Measurements from ENCODE around the gene FBXO38. TPM values are rescaled to one million over a fixed set of nuclear protein-coding genes. Genes with fewer than 3 reads are reported as not detected.

The FBXO38 gene
- total RNA-seq, 1 donor from 2014 or later: 65.0 TPM

- H3K4me3 Mint-ChIP-seq (ENCODE audit: low read depth): peak overlapping the region; percentile 89
- H3K9me3 Mint-ChIP-seq (ENCODE audit: low read depth): no peaks in the 10 kb centered on the region
- peaks cover 31% of the 10 kb centered on the region for H3K4me1 Mint-ChIP-seq (ENCODE audit: low read depth)
- no peak for DNase-seq (ENCODE audit: low spot score, unreplicated experiment)
- peaks cover 3% of the 10 kb centered on the region for H3K36me3 Mint-ChIP-seq (ENCODE audit: insufficient read depth)
- no peaks in the 10 kb centered on the region for H3K27me3 Mint-ChIP-seq
- TF ChIP-seq, protein P1, sequence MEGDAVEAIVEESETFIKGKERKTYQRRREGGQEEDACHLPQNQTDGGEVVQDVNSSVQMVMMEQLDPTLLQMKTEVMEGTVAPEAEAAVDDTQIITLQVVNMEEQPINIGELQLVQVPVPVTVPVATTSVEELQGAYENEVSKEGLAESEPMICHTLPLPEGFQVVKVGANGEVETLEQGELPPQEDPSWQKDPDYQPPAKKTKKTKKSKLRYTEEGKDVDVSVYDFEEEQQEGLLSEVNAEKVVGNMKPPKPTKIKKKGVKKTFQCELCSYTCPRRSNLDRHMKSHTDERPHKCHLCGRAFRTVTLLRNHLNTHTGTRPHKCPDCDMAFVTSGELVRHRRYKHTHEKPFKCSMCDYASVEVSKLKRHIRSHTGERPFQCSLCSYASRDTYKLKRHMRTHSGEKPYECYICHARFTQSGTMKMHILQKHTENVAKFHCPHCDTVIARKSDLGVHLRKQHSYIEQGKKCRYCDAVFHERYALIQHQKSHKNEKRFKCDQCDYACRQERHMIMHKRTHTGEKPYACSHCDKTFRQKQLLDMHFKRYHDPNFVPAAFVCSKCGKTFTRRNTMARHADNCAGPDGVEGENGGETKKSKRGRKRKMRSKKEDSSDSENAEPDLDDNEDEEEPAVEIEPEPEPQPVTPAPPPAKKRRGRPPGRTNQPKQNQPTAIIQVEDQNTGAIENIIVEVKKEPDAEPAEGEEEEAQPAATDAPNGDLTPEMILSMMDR (IDR thresholded peaks at IDR 0.05; ENCODE audit: unreplicated experiment): no peak
- peak overlapping the region; percentile 99 for H3K27ac Mint-ChIP-seq
Measured at GRCh38 chr5:148385094-148385493, 1.3 kb downstream of the FBXO38 start.

DNA sequence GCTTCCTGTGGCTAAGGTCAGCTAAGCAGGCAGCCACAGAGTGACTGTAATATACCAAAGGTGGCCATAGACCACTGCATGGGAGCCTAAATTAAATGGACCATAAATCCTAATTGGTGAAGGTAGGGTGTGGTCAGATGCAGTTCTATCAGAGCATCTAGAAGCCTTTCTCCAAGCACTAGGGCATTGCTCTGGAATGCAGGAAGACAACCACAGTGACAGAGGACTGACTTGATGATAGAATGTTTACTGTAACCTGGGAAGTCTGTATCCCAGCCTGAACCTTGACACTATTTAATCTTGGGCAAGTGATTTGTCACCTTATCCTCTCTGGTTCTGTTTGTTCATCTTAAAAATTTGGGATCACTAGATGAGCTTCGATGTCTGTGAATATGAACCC lies 2.3 kb downstream of the FBXO38 start:
- Mint-ChIP-seq H3K4me1 (ENCODE audit: low read depth) (peaks cover 33% of the 10 kb centered on the region), H3K9me3 (ENCODE audit: low read depth) (no peaks in the 10 kb centered on the region), H3K4me3 (ENCODE audit: low read depth) (no peak overlapping the region), H3K27ac (peak overlapping the region; percentile 62), H3K27me3 (no peaks in the 10 kb centered on the region), H3K36me3 (ENCODE audit: insufficient read depth) (peaks cover 3% of the 10 kb centered on the region)
- DNase-seq (ENCODE audit: low spot score, unreplicated experiment): no peak
- TF ChIP-seq, protein P1 (IDR thresholded peaks at IDR 0.05; ENCODE audit: unreplicated experiment): no peak

- H3K9me3 Mint-ChIP-seq (ENCODE audit: low read depth): no peaks in the 10 kb centered on the region
- DNase-seq (ENCODE audit: low spot score, unreplicated experiment): no peak
- TF ChIP-seq, protein P1 (IDR thresholded peaks at IDR 0.05; ENCODE audit: unreplicated experiment): no peak
- H3K27me3 Mint-ChIP-seq: no peaks in the 10 kb centered on the region
- H3K4me3 Mint-ChIP-seq (ENCODE audit: low read depth): no peak overlapping the region
- peaks cover 38% of the 10 kb centered on the region for H3K4me1 Mint-ChIP-seq (ENCODE audit: low read depth)
- peaks cover 3% of the 10 kb centered on the region for H3K36me3 Mint-ChIP-seq (ENCODE audit: insufficient read depth)
- H3K27ac Mint-ChIP-seq: no peak overlapping the region
Measured at GRCh38 chr5:148387325-148387724, 3.6 kb downstream of the FBXO38 start.

- Mint-ChIP-seq H3K36me3 (ENCODE audit: insufficient read depth) (peaks cover 3% of the 10 kb centered on the region), H3K27ac (no peak overlapping the region), H3K9me3 (ENCODE audit: low read depth) (no peaks in the 10 kb centered on the region), H3K4me3 (ENCODE audit: low read depth) (no peak overlapping the region), H3K27me3 (no peaks in the 10 kb centered on the region), H3K4me1 (ENCODE audit: low read depth) (peaks cover 44% of the 10 kb centered on the region)
- DNase-seq (ENCODE audit: low spot score, unreplicated experiment): no peak
- TF ChIP-seq, protein P1 (IDR thresholded peaks at IDR 0.05; ENCODE audit: unreplicated experiment): no peak
Measured at GRCh38 chr5:148388696-148389095, 4.9 kb downstream of the FBXO38 start.

DNA sequence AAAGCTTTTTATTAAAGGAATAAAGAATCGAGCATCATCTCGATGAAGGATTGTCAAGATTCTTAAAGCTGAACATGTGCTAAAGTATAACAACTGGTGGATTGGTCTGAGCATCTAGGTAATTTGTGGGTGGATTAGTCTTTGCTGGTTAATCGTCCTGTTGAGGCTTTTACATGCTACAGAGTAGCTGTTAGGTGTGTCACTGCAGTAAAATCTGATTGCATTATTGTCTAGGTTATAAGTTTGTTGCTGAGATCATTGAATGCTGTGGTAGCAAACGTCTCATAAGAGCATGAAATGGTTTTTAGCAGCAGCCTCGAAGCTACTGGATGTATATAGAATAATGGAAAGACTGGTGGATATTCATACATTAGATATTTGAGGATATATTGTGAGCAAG lies 7.2 kb downstream of the FBXO38 start:
- no peaks in the 10 kb centered on the region for H3K27me3 Mint-ChIP-seq
- H3K36me3 Mint-ChIP-seq (ENCODE audit: insufficient read depth): peaks cover 5% of the 10 kb centered on the region
- TF ChIP-seq, protein P1 (IDR thresholded peaks at IDR 0.05; ENCODE audit: unreplicated experiment): no peak
- H3K9me3 Mint-ChIP-seq (ENCODE audit: low read depth): no peaks in the 10 kb centered on the region
- DNase-seq (ENCODE audit: low spot score, unreplicated experiment): no peak
- no peak overlapping the region for H3K4me3 Mint-ChIP-seq (ENCODE audit: low read depth)
- H3K27ac Mint-ChIP-seq: no peak overlapping the region
- H3K4me1 Mint-ChIP-seq (ENCODE audit: low read depth): peaks cover 40% of the 10 kb centered on the region
